HG03159 (cell line): ENCODE results near the gene PTPRS.

Experiments used
- ATAC-seq: cut with Tn5 transposase; IDR thresholded peaks from one replicate; pipeline ENCODE4 v1.9.1; 2021; ENCODE audit warnings: mild to moderate bottlenecking, moderate library complexity; ENCODE audit not compliant: unreplicated experiment

Gene PTPRS

GRCh38 chr19:5355693-5356092 is 15.1 kb upstream of the PTPRS start:
- ATAC-seq: no peak

GRCh38 chr19:5355076-5355475 is 14.5 kb upstream of the PTPRS start:
- no peak for ATAC-seq

DNA sequence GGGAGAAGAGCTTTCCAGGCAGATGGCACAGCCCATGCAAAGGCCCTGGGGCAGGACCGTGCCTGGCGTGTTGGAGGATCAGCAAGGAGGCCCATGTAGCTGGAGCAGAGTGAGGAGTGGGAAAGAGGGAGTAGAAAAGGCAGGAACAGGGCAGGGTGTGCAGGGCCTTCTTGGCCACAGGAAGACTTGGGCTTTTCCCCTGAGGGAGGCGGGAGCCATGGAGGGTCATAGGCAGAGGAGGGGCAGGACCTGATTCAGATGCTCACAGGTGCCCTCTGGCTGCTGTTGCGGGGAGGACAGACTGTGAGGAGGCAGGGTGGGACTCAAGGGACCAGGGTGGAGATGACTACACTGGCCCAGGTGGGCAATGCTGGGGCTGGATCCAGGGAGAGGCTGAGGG is 13.8 kb upstream of the PTPRS start:
- ATAC-seq: no peak

DNA sequence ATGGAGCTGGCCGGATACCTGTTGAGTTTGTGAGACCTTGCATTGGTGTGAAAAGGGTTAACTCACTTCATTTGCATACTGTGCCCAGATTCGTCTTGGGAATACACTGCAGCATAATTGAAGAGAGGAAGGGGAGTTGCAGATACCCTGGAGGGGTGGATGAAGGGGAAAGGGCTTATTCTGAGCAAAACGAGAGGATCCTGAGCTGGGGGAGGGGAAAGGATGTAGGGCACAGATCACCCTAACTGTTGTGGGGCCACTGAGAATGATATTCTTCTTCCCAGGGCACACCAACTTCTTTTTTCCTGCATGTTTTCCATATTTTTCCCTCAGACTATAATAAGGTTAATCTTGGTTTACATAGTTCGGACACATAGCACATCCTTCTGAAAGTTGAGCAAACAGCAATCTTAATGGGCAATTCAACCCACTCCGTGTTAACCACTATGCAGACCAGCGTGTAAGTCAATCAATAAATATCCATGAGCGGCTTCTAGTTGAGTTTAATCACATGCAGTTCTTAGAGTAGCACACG is 11.7 kb upstream of the PTPRS start:
- ATAC-seq: no peak

- no peak for ATAC-seq
Observed at GRCh38 chr19:5351731-5352228, 11.2 kb upstream of the PTPRS start.

GRCh38 chr19:5349041-5349440 is 8.4 kb upstream of the PTPRS start:
- ATAC-seq: no peak

DNA sequence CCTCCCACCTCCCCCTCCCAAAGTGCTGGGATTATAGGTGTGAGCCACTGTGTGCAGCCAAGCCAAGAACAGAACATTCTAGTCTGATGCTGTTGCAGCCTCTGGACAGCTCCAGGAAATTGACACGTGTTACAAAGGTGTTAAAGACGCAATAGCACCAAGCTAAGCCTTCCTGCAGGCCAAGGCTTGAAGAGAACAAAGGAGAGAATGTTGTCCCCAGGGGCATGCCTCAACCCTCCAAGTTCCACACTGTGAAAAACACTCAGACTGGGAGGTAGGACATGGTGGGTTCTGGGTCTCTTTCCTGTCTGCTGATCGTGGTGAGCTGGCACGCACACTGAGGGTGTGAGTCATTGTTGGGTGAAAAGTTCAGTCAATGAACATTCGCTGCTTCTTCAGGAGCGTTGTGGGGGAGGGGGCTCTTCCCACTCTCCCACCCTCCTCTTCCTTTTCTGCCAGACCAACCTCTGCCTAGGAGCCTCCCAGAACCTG is 5.3 kb upstream of the PTPRS start:
- ATAC-seq: no peak

GRCh38 chr19:5343848-5344247 is 3.2 kb upstream of the PTPRS start:
- ATAC-seq: no peak

GRCh38 chr19:5342573-5343201 is 2.1 kb upstream of the PTPRS start:
- no peak for ATAC-seq

DNA sequence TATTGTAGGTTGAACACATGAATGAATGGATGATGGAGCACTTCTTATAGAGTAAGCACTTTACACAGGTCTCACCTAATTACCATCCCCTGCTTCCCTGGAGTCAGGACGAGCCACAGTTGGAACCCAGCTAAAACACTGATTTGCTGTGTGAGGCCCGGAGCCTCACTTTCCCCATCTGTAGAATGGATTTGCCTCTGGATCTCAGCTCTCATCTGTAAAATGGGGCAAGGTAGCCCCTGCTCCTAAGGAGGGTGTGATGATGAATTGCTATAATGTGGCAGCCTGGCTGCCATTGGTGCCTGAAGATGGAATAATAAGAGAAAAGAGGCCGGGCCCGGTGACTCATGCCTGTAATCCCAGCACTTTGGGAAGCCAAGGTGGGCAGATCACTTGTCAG is 1.4 kb upstream of the PTPRS start:
- no peak for ATAC-seq

- ATAC-seq: no peak
Observed at GRCh38 chr19:5341448-5341820, 822 bp upstream of the PTPRS start.

DNA sequence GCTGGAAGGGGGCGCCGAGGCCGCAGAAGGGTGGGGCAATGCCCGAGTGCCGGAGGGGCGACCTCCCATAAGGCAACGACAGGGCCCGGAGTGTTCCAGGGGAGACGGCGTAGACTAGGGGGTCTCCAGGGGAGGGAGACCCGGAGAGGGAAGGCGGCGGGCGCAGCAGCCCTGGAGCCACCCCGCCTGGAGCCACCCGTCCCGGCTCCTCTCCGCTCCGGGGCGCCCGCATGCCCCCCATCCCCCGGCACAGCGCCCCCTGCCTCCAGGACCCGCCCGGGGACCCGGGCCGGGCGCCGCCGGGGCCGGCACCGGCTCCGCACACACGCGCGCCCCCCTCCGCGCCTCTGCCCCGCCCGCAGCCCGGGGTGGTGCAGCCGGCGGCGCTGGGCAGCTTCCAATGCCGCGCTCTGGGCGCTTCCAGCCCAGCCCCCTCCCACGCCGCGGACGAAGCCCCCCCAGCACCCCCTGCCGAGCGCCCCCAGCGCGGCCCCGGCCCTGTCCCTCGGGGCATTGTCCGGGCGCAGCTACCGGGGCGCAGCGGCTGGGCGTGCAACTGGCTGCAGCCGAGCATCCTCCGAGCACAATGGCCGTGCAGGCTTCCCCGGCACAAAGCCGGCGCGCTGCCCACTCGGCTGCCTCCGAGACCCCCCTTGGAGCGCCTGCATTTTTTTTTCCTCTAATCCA is 519 bp downstream of the PTPRS start:
- no peak for ATAC-seq

DNA sequence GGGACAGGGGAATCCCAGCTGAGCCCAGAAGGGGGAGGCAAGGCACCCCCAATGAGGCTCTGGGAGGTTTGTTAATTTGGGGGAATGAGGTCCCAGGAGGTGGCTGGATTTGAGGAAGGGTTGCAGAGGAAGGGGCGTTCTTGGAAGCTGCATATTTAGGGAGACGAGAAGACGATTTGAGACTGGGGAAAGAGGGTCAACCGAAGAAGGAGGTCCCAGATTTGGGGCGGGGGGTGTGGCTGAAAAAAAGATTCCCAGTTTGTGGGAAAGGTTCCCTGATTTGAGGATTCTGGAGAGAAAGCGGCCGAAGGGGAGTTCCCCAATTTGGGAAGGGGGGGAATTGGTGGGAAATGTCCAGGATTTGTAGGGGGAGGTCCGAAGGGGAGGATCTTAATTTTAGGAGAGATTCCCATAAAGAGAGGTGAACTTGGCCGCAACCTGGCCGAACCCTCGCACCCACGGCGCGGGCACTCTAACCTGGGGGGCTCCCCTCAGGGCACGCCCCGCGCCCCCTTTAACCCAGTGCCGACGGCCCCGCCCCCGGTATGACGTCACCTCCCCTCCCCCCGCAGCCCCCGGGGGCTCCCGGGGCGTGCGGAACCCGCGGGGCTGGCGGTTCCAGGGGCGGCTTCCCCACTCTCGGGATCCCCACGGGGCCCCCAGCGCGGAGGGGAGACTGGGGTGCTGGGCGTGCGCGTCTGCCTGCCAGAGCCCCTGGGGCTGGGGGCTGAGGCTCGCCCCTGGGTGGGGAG is 1.2 kb downstream of the PTPRS start:
- ATAC-seq: no peak

DNA sequence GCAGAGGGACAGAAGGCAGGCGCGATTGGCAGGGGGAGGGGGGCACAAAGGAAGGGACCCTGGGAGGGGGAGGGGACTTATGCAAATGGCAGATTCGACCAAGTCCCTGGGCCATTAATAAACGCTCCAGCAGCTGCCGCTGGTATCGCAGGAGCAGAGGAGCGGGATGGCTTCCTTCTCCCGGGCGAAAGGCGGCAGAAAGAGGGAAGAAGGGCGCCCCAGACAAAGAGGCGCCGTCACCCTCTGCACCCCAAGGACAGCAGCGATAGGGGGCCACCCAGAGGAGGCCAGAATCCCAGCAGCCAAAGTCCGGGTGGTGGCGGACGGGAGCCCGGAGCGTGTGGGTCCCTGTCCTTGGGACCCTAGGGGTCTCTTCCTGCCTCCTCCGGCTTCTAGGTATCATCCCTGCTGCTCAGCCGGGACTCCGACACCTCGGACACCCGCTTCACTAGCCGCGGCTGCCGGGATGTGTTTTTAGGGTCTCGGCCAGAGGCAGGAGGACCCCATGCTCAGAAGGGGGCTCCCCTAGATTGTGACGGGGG is 1.9 kb downstream of the PTPRS start:
- ATAC-seq: no peak

- ATAC-seq: no peak
Observed at GRCh38 chr19:5337708-5338655, 2.6 kb downstream of the PTPRS start.

DNA sequence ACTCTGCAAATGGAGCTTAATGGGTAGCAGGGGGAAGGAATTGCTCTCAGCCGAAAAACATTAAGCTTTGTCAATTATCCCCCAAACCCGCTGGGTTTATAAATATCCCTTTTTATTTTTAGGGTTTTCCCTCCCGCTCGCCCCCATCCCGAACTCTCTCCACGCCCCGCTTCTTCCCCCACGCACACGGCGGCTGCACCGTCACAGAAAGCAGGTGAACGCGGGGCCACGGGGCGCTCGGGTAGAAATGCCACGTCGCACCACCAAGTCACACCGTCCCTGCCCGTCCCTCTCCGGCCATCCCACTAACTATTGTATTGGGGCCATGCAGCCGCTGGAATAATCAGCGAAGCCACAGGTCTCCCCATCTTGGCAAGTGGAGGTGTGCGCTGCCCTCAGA is 3.5 kb downstream of the PTPRS start:
- ATAC-seq: no peak

GRCh38 chr19:5336195-5336965 is 4.2 kb downstream of the PTPRS start:
- no peak for ATAC-seq

- no peak for ATAC-seq
Observed at GRCh38 chr19:5335593-5335992, 5.0 kb downstream of the PTPRS start.

DNA sequence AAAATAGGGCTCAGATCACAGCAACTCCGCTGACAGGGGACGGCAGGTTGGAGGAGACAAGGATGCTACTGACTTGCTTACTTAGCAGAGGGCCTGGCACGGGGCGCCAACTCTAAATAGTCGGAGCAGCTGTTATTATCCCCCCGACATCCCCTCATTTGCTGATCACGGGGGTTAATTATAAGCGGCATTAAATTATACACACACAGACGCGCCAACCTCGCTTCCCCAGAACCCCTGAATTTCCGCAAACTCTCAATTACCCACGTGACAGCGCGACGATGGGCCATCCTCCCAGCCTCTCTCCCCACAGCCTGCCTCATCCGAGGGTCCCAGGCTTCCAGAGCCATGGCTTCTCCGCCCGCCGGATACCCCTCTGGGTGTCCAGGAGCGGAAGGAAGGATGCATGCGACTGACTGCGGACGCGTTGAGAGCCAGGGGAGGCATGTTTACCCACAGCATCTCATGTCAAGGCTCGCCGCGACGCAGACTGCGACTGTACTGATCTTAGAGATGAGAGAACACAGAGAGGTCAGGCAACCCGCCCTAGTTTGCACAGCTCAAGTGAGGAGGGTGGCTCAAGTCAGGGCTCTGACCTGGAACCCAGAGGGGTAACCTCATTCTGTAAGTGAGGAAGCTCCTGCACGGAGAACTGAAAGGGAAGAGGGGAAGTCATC is 5.7 kb downstream of the PTPRS start:
- ATAC-seq: no peak
